Measurements from ENCODE around the gene LRP8. TPM values are rescaled to one million over a fixed set of nuclear protein-coding genes. Genes with fewer than 3 reads are reported as not detected.

Gene LRP8
- total RNA-seq, 3 donors from 2014 or later, result 1.3 to 6.5 (median 1.4) TPM

- H3K4me3 ChIP-seq, result no peak overlapping the region
- intact Hi-C loops (cut with DNase I, micrococcal nuclease), result no loop called here
- TF ChIP-seq, protein P1, sequence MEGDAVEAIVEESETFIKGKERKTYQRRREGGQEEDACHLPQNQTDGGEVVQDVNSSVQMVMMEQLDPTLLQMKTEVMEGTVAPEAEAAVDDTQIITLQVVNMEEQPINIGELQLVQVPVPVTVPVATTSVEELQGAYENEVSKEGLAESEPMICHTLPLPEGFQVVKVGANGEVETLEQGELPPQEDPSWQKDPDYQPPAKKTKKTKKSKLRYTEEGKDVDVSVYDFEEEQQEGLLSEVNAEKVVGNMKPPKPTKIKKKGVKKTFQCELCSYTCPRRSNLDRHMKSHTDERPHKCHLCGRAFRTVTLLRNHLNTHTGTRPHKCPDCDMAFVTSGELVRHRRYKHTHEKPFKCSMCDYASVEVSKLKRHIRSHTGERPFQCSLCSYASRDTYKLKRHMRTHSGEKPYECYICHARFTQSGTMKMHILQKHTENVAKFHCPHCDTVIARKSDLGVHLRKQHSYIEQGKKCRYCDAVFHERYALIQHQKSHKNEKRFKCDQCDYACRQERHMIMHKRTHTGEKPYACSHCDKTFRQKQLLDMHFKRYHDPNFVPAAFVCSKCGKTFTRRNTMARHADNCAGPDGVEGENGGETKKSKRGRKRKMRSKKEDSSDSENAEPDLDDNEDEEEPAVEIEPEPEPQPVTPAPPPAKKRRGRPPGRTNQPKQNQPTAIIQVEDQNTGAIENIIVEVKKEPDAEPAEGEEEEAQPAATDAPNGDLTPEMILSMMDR (IDR thresholded peaks at IDR 0.05), result no peak
- no peaks in the 10 kb centered on the region for H3K9me3 ChIP-seq
- DNase-seq (no peak), ATAC-seq (no peak)
- no peaks in the 10 kb centered on the region for H3K36me3 ChIP-seq (ENCODE audit: low read depth)
- no peaks in the 10 kb centered on the region for H3K4me1 ChIP-seq (ENCODE audit: low read depth)
These were observed 20.8 kb downstream of the LRP8 start for GRCh38 chr1:53307037-53307436.

- no peak overlapping the region for H3K4me3 ChIP-seq
- DNase-seq, result no peak
- intact Hi-C loops (cut with DNase I, micrococcal nuclease), result no loop called here
- no peaks in the 10 kb centered on the region for H3K4me1 ChIP-seq (ENCODE audit: low read depth)
- no peaks in the 10 kb centered on the region for H3K9me3 ChIP-seq
- H3K36me3 ChIP-seq (ENCODE audit: low read depth), result no peaks in the 10 kb centered on the region
- ATAC-seq, result no peak
- TF ChIP-seq, protein P1 (IDR thresholded peaks at IDR 0.05), result no peak
These were observed 21.7 kb downstream of the LRP8 start for GRCh38 chr1:53306168-53306567.

DNA sequence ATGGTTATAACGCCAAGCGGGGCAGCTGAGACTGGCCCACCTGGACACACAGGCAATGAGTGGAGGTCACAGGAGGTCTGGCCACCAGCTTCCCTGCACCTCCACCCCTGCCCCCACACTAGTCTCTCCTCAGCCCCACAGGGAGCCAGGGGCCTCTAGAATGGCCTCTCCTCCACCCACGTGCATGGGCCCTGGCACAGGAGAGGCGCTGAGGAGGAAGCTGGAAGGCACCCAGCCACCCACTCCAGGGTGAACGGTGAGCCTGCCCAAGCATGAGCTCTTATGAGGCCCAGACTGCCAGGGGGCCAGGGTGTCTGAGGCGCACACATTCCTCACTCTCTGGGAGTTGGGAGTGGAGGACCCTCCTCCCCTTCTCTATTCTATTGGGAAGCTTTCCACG is 22.2 kb downstream of the LRP8 start:
- Histone ChIP-seq H3K36me3 (ENCODE audit: low read depth) (no peaks in the 10 kb centered on the region), H3K9me3 (no peaks in the 10 kb centered on the region), H3K4me1 (ENCODE audit: low read depth) (no peaks in the 10 kb centered on the region), H3K4me3 (no peak overlapping the region)
- intact Hi-C loops (cut with DNase I, micrococcal nuclease), result no loop called here
- DNase-seq (no peak), ATAC-seq (no peak)
- TF ChIP-seq, protein P1 (IDR thresholded peaks at IDR 0.05), result no peak

- TF ChIP-seq, protein P1 (IDR thresholded peaks at IDR 0.05), result no peak
- intact Hi-C loops (cut with DNase I, micrococcal nuclease), result no loop called here
- Histone ChIP-seq H3K4me1 (ENCODE audit: low read depth) (no peaks in the 10 kb centered on the region), H3K9me3 (no peaks in the 10 kb centered on the region), H3K4me3 (no peak overlapping the region), H3K36me3 (ENCODE audit: low read depth) (no peaks in the 10 kb centered on the region)
- ATAC-seq (no peak), DNase-seq (no peak)
These were observed 23.3 kb downstream of the LRP8 start for GRCh38 chr1:53304527-53304926.

- intact Hi-C loops (cut with DNase I, micrococcal nuclease), result no loop called here
- no peak for ATAC-seq
- no peaks in the 10 kb centered on the region for H3K4me1 ChIP-seq (ENCODE audit: low read depth)
- H3K9me3 ChIP-seq, result no peaks in the 10 kb centered on the region
- H3K4me3 ChIP-seq, result no peak overlapping the region
- TF ChIP-seq, protein P1 (IDR thresholded peaks at IDR 0.05), result no peak
- H3K36me3 ChIP-seq (ENCODE audit: low read depth), result no peaks in the 10 kb centered on the region
- no peak for DNase-seq
These were observed 23.9 kb downstream of the LRP8 start for GRCh38 chr1:53303726-53304515.
